Neuronal stem cell (in vitro differentiated cells): ENCODE measurements around the gene FIZ1.
"Not testable (repeated sequence)": the region's sequence is repeated elsewhere in the genome, so short reads cannot be mapped to it uniquely, and the experiment has no call there.

Source experiments
- DNase-seq: peaks from one replicate; pipeline ENCODE4 v3.0.0-alpha.2; 2013; ENCODE audit warnings: low spot score
- H2AFZ ChIP-seq: one replicate; pipeline ENCODE4 v1.6.1; 2013; ENCODE audit warnings: mild to moderate bottlenecking, low read length, inconsistent platforms
- H2AK5ac ChIP-seq: 2 replicates; pipeline ENCODE4 v1.6.1; 2013; ENCODE audit warnings: low read depth, mild to moderate bottlenecking, inconsistent platforms, low read length, moderate library complexity, mixed read lengths
- H2BK120ac ChIP-seq: 2 replicates; pipeline ENCODE4 v1.6.1; 2013; ENCODE audit warnings: low read depth, mild to moderate bottlenecking, inconsistent platforms, low read length, moderate library complexity, mixed read lengths
- H2BK12ac ChIP-seq: one replicate; pipeline ENCODE4 v1.6.1; 2013; ENCODE audit warnings: low read length, inconsistent platforms
- H2BK15ac ChIP-seq: 2 replicates; pipeline ENCODE4 v1.6.1; 2013; ENCODE audit warnings: mild to moderate bottlenecking, low read length, inconsistent platforms, mixed read lengths
- H2BK5ac ChIP-seq: one replicate; pipeline ENCODE4 v1.6.1; 2013; ENCODE audit warnings: inconsistent platforms, mild to moderate bottlenecking, low read length, moderate library complexity
- H3K14ac ChIP-seq: one replicate; pipeline ENCODE4 v1.6.1; 2013; ENCODE audit warnings: low read length, inconsistent platforms
- H3K18ac ChIP-seq: 2 replicates; pipeline ENCODE4 v1.6.1; 2013; ENCODE audit warnings: low read length, inconsistent platforms
- H3K23ac ChIP-seq: 2 replicates; pipeline ENCODE4 v1.6.1; 2013; ENCODE audit warnings: low read depth, mild to moderate bottlenecking, mixed read lengths, low read length, inconsistent platforms; ENCODE audit not compliant: poor library complexity
- H3K27ac ChIP-seq: replicated peaks from 3 replicates; pipeline ENCODE4 v1.5.1; 2013; ENCODE audit warnings: low read length, inconsistent platforms
- H3K27me3 ChIP-seq, 3 experiments: 2 replicates each; pipeline ENCODE4 v1.6.1; 2013; ENCODE audit warnings: low read length in 3 of 3, mild to moderate bottlenecking in 2 of 3, inconsistent platforms in 1 of 3, low read depth in 1 of 3, mixed read lengths in 1 of 3, moderate library complexity in 1 of 3; ENCODE audit not compliant: control insufficient read depth in 3 of 3, insufficient read depth in 3 of 3
- H3K36me3 ChIP-seq, 2 donors: replicated peaks in 1 of 2; 2 replicates each; pipeline ENCODE4 v1.6.1; 2013; ENCODE audit warnings: low read length in 2 of 2; ENCODE audit not compliant: control insufficient read depth in 2 of 2, insufficient read depth in 2 of 2
- H3K4ac ChIP-seq: 2 replicates; pipeline ENCODE4 v1.6.1; 2013; ENCODE audit warnings: inconsistent platforms, mild to moderate bottlenecking, low read length, moderate library complexity
- H3K4me1 ChIP-seq, 2 donors: 1 replicate in 1 of 2; 2 replicates in 1 of 2; pipeline ENCODE4 v1.6.1; 2013; ENCODE audit warnings: low read length in 2 of 2, low read depth in 1 of 2; ENCODE audit not compliant: control insufficient read depth in 2 of 2, insufficient read depth in 1 of 2
- H3K4me2 ChIP-seq: one replicate; pipeline ENCODE4 v1.6.1; 2013; ENCODE audit warnings: mild to moderate bottlenecking, low read length, inconsistent platforms; ENCODE audit not compliant: insufficient read depth, poor library complexity, severe bottlenecking
- H3K4me3 ChIP-seq, 2 donors: 2 replicates each; pipeline ENCODE4 v1.5.1; 2013; ENCODE audit warnings: low read length in 2 of 2, mild to moderate bottlenecking in 2 of 2, inconsistent platforms in 1 of 2, moderate library complexity in 1 of 2
- H3K79me1 ChIP-seq: one replicate; pipeline ENCODE4 v1.6.1; 2013; ENCODE audit warnings: low read depth, mild to moderate bottlenecking, inconsistent platforms, low read length, moderate library complexity
- H3K9ac ChIP-seq: one replicate; pipeline ENCODE4 v1.6.1; 2013; ENCODE audit warnings: mild to moderate bottlenecking, low read depth, low read length, inconsistent platforms; ENCODE audit not compliant: poor library complexity
- H3K9me3 ChIP-seq, 2 donors: replicated peaks in 1 of 2; 2 replicates each; pipeline versions ENCODE3 to v1.6.1; 2013; ENCODE audit warnings: low read length in 2 of 2, mild to moderate bottlenecking in 2 of 2, inconsistent platforms in 1 of 2, low read depth in 1 of 2, mixed read lengths in 1 of 2, moderate library complexity in 1 of 2; ENCODE audit not compliant: control insufficient read depth in 2 of 2, insufficient read depth in 1 of 2
- H4K8ac ChIP-seq: one replicate; pipeline ENCODE4 v1.6.1; 2013; ENCODE audit warnings: low read depth, mild to moderate bottlenecking, inconsistent platforms, low read length, moderate library complexity
- H4K91ac ChIP-seq: one replicate; pipeline ENCODE4 v1.6.1; 2013; ENCODE audit warnings: low read length, low read depth, mild to moderate bottlenecking, inconsistent platforms; ENCODE audit not compliant: poor library complexity
- WGBS, 2 donors: extraction: QIAGEN DNeasy Blood & Tissue Kit; methylation state at CpG; one replicate each; pipeline ENCODE4 v1.1.7; 2013; ENCODE audit warnings: missing lambda C conversion rate in 2 of 2, mixed read lengths in 1 of 2; ENCODE audit not compliant: insufficient read length in 2 of 2, insufficient replicate concordance in 1 of 2; ENCODE audit errors: extremely low coverage in 2 of 2; 5-methylcytosine and 5-hydroxymethylcytosine counted together

Gene FIZ1

DNA sequence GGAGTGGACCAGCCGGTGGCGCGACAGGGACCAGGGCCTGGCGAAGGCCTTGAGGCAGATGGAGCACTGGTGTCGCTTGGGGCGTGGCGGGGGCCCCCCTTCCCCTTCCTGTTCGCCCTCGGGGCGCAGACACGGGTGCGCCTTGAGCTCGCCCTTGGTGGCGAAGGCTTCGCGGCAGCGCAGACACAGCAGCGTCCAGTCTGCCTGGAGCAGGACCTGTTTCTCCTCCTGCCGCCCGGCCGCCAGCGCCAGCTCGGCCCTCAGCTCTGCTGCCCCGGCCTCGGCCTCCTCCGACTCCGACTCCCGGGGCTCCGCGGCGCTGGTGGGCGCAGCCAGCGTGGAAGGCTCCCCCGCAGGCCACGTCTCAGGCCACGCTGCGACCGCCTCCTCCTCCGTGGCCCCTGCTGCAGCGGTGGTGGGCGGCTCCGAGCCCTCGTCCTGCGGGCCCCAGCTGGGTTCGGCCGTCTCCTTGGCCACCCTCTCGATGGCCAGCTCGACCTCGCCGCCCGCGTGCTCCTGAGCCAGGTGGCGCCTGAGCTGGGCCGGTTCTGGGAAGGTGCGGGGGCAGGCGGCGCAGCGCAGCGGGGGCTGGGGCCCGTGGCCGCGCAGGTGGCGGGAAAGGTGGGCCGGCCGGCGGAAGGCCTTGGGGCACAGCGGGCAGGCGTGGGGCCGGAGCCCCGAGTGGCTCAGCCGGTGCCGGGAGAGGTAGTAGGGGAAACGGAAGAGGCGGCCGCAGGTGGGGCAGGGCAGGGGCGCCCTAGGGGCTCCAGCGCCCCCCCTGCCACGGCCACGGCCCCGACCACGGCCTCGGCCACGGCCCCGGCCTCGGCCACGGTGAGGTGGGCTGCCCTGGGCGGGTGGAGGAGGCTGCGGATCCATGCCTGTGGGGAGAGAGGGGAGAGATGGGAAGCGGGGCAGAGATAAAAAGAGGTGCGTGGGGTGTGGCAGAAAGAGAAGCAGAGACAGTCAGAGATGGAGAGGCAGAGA is 20.3 kb downstream of the FIZ1 start:
- H3K4me1 ChIP-seq, result peaks cover 0 to 3% of the 10 kb centered on the region in 2 donors
- peak overlapping the region; percentile 93 to 99 for H3K4me3 ChIP-seq
- H3K27me3 ChIP-seq, result no peaks in the 10 kb centered on the region
- no peak overlapping the region for H4K8ac ChIP-seq
- no peaks in the 10 kb centered on the region for H3K9me3 ChIP-seq
- DNase-seq, result no peak
- peak overlapping the region; percentile 46 for H2AK5ac ChIP-seq
- H3K4ac ChIP-seq, result no peak overlapping the region
- H3K23ac ChIP-seq, result peak overlapping the region; percentile 85
- H3K9ac ChIP-seq, result peak overlapping the region; percentile 83
- no CpG with 5 or more reads among the region's 90 CpGs for WGBS, 2 donors
- peak overlapping the region; percentile 87 for H3K4me2 ChIP-seq
- H2BK120ac ChIP-seq, result no peak overlapping the region
- peak overlapping the region; percentile 54 for H2BK15ac ChIP-seq
- H2BK12ac ChIP-seq, result peak overlapping the region; percentile 22
- peaks cover 14% of the 10 kb centered on the region for H3K79me1 ChIP-seq
- H2AFZ ChIP-seq, result no peak overlapping the region
- H4K91ac ChIP-seq, result no peak overlapping the region
- peak overlapping the region; percentile 99 for H2BK5ac ChIP-seq
- peak overlapping the region; percentile 71 for H3K14ac ChIP-seq
- no peak overlapping the region for H3K18ac ChIP-seq
- H3K36me3 ChIP-seq, result peaks cover 18% of the 10 kb centered on the region in 2 donors
- no peak overlapping the region for H3K27ac ChIP-seq

GRCh38 chr19:55578031-55578760 is 21.1 kb downstream of the FIZ1 start:
- H3K14ac ChIP-seq, result peak overlapping the region; percentile 71
- no peak overlapping the region for H2BK120ac ChIP-seq
- no peak overlapping the region for H3K9ac ChIP-seq
- no peak overlapping the region for H3K4me2 ChIP-seq
- DNase-seq, result no peak
- no peaks in the 10 kb centered on the region for H3K9me3 ChIP-seq
- no CpG with 5 or more reads among the region's 83 CpGs for WGBS, 2 donors
- H2BK12ac ChIP-seq, result peak overlapping the region; percentile 22
- H4K91ac ChIP-seq, result no peak overlapping the region
- peaks cover 14% of the 10 kb centered on the region for H3K79me1 ChIP-seq
- H3K23ac ChIP-seq, result peak overlapping the region; percentile 85
- no peak overlapping the region for H3K27ac ChIP-seq
- H2AFZ ChIP-seq, result no peak overlapping the region
- peak overlapping the region in 1 of 2 donors; percentile 22 for H3K4me3 ChIP-seq
- no peaks in the 10 kb centered on the region for H3K27me3 ChIP-seq
- H4K8ac ChIP-seq, result no peak overlapping the region
- peaks cover 18% of the 10 kb centered on the region in 2 donors for H3K36me3 ChIP-seq
- H3K4me1 ChIP-seq, result peaks cover 0 to 3% of the 10 kb centered on the region in 2 donors
- H2AK5ac ChIP-seq, result peak overlapping the region; percentile 46
- no peak overlapping the region for H2BK5ac ChIP-seq
- no peak overlapping the region for H2BK15ac ChIP-seq
- H3K18ac ChIP-seq, result no peak overlapping the region
- H3K4ac ChIP-seq, result no peak overlapping the region

- Histone ChIP-seq H2AFZ (no peak overlapping the region), H3K9ac (no peak overlapping the region), H2BK15ac (no peak overlapping the region), H3K79me1 (peaks cover 14% of the 10 kb centered on the region), H2BK12ac (no peak overlapping the region), H4K91ac (no peak overlapping the region), H2AK5ac (no peak overlapping the region), H3K27ac (no peak overlapping the region), H3K9me3 (no peaks in the 10 kb centered on the region), H3K27me3 (no peaks in the 10 kb centered on the region), H3K4ac (no peak overlapping the region), H2BK120ac (no peak overlapping the region), H4K8ac (no peak overlapping the region), H3K4me2 (no peak overlapping the region), H3K4me3 (no peak overlapping the region), H3K4me1 (peaks cover 0 to 3% of the 10 kb centered on the region in 2 donors), H2BK5ac (no peak overlapping the region), H3K36me3 (peaks cover 18% of the 10 kb centered on the region in 2 donors), H3K23ac (no peak overlapping the region), H3K14ac (no peak overlapping the region), H3K18ac (no peak overlapping the region)
- DNase-seq, result no peak
- no CpG with 5 or more reads among the region's 5 CpGs for WGBS, 2 donors
Measured at GRCh38 chr19:55576746-55577145, 22.6 kb downstream of the FIZ1 start.

- not testable (repeated sequence) for H3K4ac ChIP-seq, DNase-seq, H4K8ac ChIP-seq, H2BK12ac ChIP-seq, H4K91ac ChIP-seq, H2AK5ac ChIP-seq, H3K27ac ChIP-seq, H3K14ac ChIP-seq, H3K79me1 ChIP-seq, H2BK5ac ChIP-seq, H3K9ac ChIP-seq, H2AFZ ChIP-seq, H3K27me3 ChIP-seq, H3K9me3 ChIP-seq, H2BK15ac ChIP-seq, H3K23ac ChIP-seq, H3K4me3 ChIP-seq, H3K4me2 ChIP-seq, H2BK120ac ChIP-seq, H3K4me1 ChIP-seq, H3K18ac ChIP-seq
- H3K36me3 ChIP-seq, result peaks cover 17 to 18% of the 10 kb centered on the region in 2 donors
- WGBS, 2 donors, result no CpG with 5 or more reads among the region's 6 CpGs
Measured at GRCh38 chr19:55573929-55574328, 25.4 kb downstream of the FIZ1 start.
